K562 (cell line): ENCODE results near the gene RSRC1. TPM values are rescaled to one million over a fixed set of nuclear protein-coding genes. Genes with fewer than 3 reads are reported as not detected.

Source experiments
- ATAC-seq: fragments of 200-7000 bp; cut with Tn5 transposase; 3 replicates; pipeline ENCODE4 v1.9.1; 2020; ENCODE audit warnings: moderate library complexity
- BruUV-seq: library from RNA; stranded (reverse); fragments of 400-500 nt; replicated peaks from 2 replicates; lab custom pipeline; 2021; lab: Mats Ljungman, UMichigan
- CTCF ChIA-PET: fragments of 300-600 bp; formaldehyde crosslinking; extraction: SDS; loops from one replicate; lab custom pipeline; 2021; ENCODE audit warnings: low intra/inter-chr PET ratio; lab: Yijun Ruan, JAX
- POLR2A ChIA-PET: fragments of 300-600, 350-650 bp; sonication (Branson Sonifier 250); formaldehyde crosslinking; extraction: SDS; loops from one replicate; lab custom pipeline; 2021; ENCODE audit warnings: antibody characterized with exemption, inconsistent platforms; lab: Yijun Ruan, JAX
- DNase-seq, 4 experiments: peaks; one replicate each; pipeline versions ENCODE4 v3.0.0 to v3.0.0-alpha.2; 2011 to 2018; ENCODE audit warnings: low spot score in 3 of 4, mixed read lengths in 3 of 4; ENCODE audit errors: extremely low read depth in 1 of 4
- FAIRE-seq: peaks from 2 replicates; lab custom pipeline; 2011; peaks lifted over from hg19 to GRCh38; lab: Jason Lieb, UNC
- H2AFZ ChIP-seq: 2 replicates; pipeline ENCODE4 v1.6.0; 2011; ENCODE audit warnings: low read depth, low read length, control low read depth, inconsistent platforms
- H3K27ac ChIP-seq: fragments of 200-600 bp; 3 replicates; pipeline ENCODE4 v1.8.0; 2011; ENCODE audit warnings: low read depth, mild to moderate bottlenecking, control low read depth, inconsistent platforms, low read length, moderate library complexity, mixed read lengths; ENCODE audit errors: extremely low read depth
- H3K27me3 ChIP-seq, 2 experiments: fragments of 300-600 bp in 1 of 2; 2 replicates in 1 of 2; 3 replicates in 1 of 2; pipeline versions ENCODE4 v1.6.0 to v1.8.0; 2011; ENCODE audit warnings: inconsistent platforms in 2 of 2, low read length in 2 of 2, mild to moderate bottlenecking in 1 of 2, mixed read lengths in 1 of 2, moderate library complexity in 1 of 2; ENCODE audit not compliant: control insufficient read depth in 2 of 2, insufficient read depth in 2 of 2
- H3K36me3 ChIP-seq: fragments of 300-600 bp; 3 replicates; pipeline ENCODE4 v1.8.0; 2011; ENCODE audit warnings: mild to moderate bottlenecking, low read length, inconsistent platforms; ENCODE audit not compliant: control insufficient read depth, insufficient read depth
- H3K4me1 ChIP-seq, 2 experiments: fragments of 200-600 bp in 1 of 2; replicated peaks in 1 of 2; 2 replicates in 1 of 2; 3 replicates in 1 of 2; pipeline versions ENCODE4 v1.5.1 to v1.8.0; 2011; ENCODE audit warnings: inconsistent platforms in 2 of 2, low read length in 2 of 2, mild to moderate bottlenecking in 1 of 2, mixed read lengths in 1 of 2, moderate library complexity in 1 of 2; ENCODE audit not compliant: control insufficient read depth in 2 of 2, insufficient read depth in 2 of 2
- H3K4me2 ChIP-seq: 2 replicates; pipeline ENCODE4 v1.6.1; 2011; ENCODE audit warnings: low read length, control low read depth, inconsistent platforms, mixed read lengths; ENCODE audit not compliant: insufficient read depth
- H3K4me3 ChIP-seq: fragments of 200-600 bp; sonication (generic), shearing (Covaris generic); 2 replicates; pipeline ENCODE4 v1.5.1; 2016; ENCODE audit warnings: control low read depth, inconsistent platforms
- H3K79me2 ChIP-seq: fragments of 200-600 bp; 3 replicates; pipeline ENCODE4 v1.8.0; 2011; ENCODE audit warnings: low read length, inconsistent platforms; ENCODE audit not compliant: control insufficient read depth, insufficient read depth
- H3K9ac ChIP-seq, 2 experiments: 2 replicates each; pipeline versions ENCODE4 v1.6.0 to v1.6.1; 2011; ENCODE audit warnings: low read depth in 2 of 2, low read length in 2 of 2, control low read depth in 1 of 2, inconsistent platforms in 1 of 2, mild to moderate bottlenecking in 1 of 2, mixed read lengths in 1 of 2; ENCODE audit not compliant: insufficient read depth in 1 of 2
- H3K9me1 ChIP-seq: one replicate; pipeline ENCODE4 v1.6.0; 2011; ENCODE audit warnings: inconsistent platforms, mild to moderate bottlenecking, low read length, moderate library complexity; ENCODE audit not compliant: control insufficient read depth, insufficient read depth
- H3K9me3 ChIP-seq: replicated peaks from 2 replicates; pipeline ENCODE4 v1.5.1; 2011; ENCODE audit warnings: low read depth, low read length, inconsistent platforms; ENCODE audit not compliant: control insufficient read depth, insufficient read depth
- H4K20me1 ChIP-seq: replicated peaks from 2 replicates; pipeline ENCODE4 v1.6.1; 2011; ENCODE audit warnings: low read length, inconsistent platforms, mixed read lengths; ENCODE audit not compliant: control insufficient read depth, insufficient read depth
- BCOR ChIP-seq: fragments of 450-650 bp; IDR thresholded peaks from 2 replicates; pipeline ENCODE4 v1.6.1; 2016
- BRD4 ChIP-seq: fragments of 200-600 bp; sonication (generic); IDR thresholded peaks from 2 replicates; pipeline ENCODE4 v1.6.1; 2017; ENCODE audit warnings: inconsistent platforms
- BRF1 ChIP-seq: IDR thresholded peaks from 3 replicates; pipeline ENCODE4 v1.6.1; 2011; ENCODE audit warnings: borderline replicate concordance, mild to moderate bottlenecking; ENCODE audit not compliant: insufficient read length; ENCODE audit errors: extremely low read depth
- ID3 ChIP-seq, 2 experiments: fragments of 250-450 bp in 1 of 2; fragments of 450-650 bp in 1 of 2; sonication (Bioruptor Pico) in 1 of 2; IDR thresholded peaks; 2 replicates each; pipeline versions ENCODE4 v1.6.1 to v1.8.0; 2016 to 2021; ENCODE audit warnings: mild to moderate bottlenecking in 2 of 2, moderate library complexity in 2 of 2, missing compliant biosample characterization in 1 of 2, missing genetic modification characterization in 1 of 2
- JUN ChIP-seq, 2 experiments: sonication (generic) in 1 of 2; formaldehyde crosslinking in 1 of 2; IDR thresholded peaks; 2 replicates each; pipeline versions ENCODE4 v1.6.1 to v1.8.0; 2012 to 2022; ENCODE audit warnings: borderline replicate concordance in 2 of 2, mild to moderate bottlenecking in 2 of 2, improper control_type of control experiment in 1 of 2, low read depth in 1 of 2, low read length in 1 of 2, missing genetic modification reagents in 1 of 2
- KLF6 ChIP-seq: fragments of 250-450 bp; sonication (Bioruptor Pico); IDR thresholded peaks from 2 replicates; pipeline ENCODE4 v1.4.0; 2020; ENCODE audit warnings: mild to moderate bottlenecking, moderate library complexity, borderline replicate concordance
- POLR2A ChIP-seq: fragments of 450-650 bp; conservative IDR thresholded peaks from 2 replicates; pipeline ENCODE4 v1.6.1; 2016
- SP1 ChIP-seq: sonication (generic); formaldehyde crosslinking; IDR thresholded peaks from 2 replicates; pipeline ENCODE4 v1.8.1; 2022; ENCODE audit warnings: mild to moderate bottlenecking, missing genetic modification reagents
- XRCC4 ChIP-seq: IDR thresholded peaks from one replicate; pipeline ENCODE4 v1.6.1; 2011; ENCODE audit not compliant: insufficient read depth, insufficient read length; ENCODE audit errors: extremely low read depth
- ZBTB5 ChIP-seq: fragments of 450-650 bp; IDR thresholded peaks from 2 replicates; pipeline ENCODE4 v1.6.1; 2017; ENCODE audit warnings: antibody characterized with exemption
- ZNF699 ChIP-seq: fragments of 250-450 bp; sonication (Bioruptor Pico); IDR thresholded peaks from 2 replicates; pipeline ENCODE4 v1.8.0; 2021; ENCODE audit warnings: mild to moderate bottlenecking, moderate library complexity; ENCODE audit not compliant: insufficient replicate concordance
- WGBS: fragments of 100-300 bp; shearing (Covaris generic); methylation state at CpG from one replicate; pipeline ENCODE4 v1.1.6; 2016; ENCODE audit warnings: low coverage, mixed read lengths; ENCODE audit not compliant: insufficient coverage; ENCODE audit errors: missing lambda C conversion rate; 5-methylcytosine and 5-hydroxymethylcytosine counted together
- in situ Hi-C: fragments of 300-500 bp; cut with MboI; formaldehyde crosslinking; loops from 4 replicates; pipeline ENCODE4 v1.15.0; 2018; ENCODE audit warnings: inconsistent platforms, mixed read lengths
- intact Hi-C: fragments of 100-400 bp; cut with micrococcal nuclease; formaldehyde crosslinking; loops from 2 replicates; pipeline ENCODE4 v1.14.2; 2022
- polyA plus RNA-seq, 8 experiments: library from polyadenylated mRNA; depleted of rRNA in 4 of 8; stranded (reverse) in 5 of 8; unstranded in 3 of 8; fragments of >200 nt; fragmentation: Nextera tagmentation in 2 of 8; fragmentation: Illumina TruSeq in 1 of 8; extraction: Ambion mirVana in 2 of 8; extraction: Trizol in 1 of 8; gene quantifications; 2 replicates each; pipeline versions ENCODE4 v1.2.1 to v1.2.3, GENCODE V29; 2011 to 2014; ENCODE audit warnings: inconsistent platforms in 1 of 8, missing spikeins in 1 of 8
- total RNA-seq, 7 experiments: library from RNA; depleted of rRNA in 6 of 7; stranded (reverse); fragments of >200 nt in 6 of 7; fragmentation: Illumina TruSeq in 2 of 7; extraction: Trizol in 2 of 7; gene quantifications; 2 replicates each; pipeline versions ENCODE4 v1.2.1 to v1.2.3, GENCODE V29; 2011 to 2021; ENCODE audit warnings: low replicate concordance in 1 of 7
- TF ChIP-seq, protein P1 (sequence below): fragments of 450-650 bp; formaldehyde crosslinking; IDR thresholded peaks from 2 replicates; pipeline ENCODE4 v1.4.0; 2020; ENCODE audit warnings: mild to moderate bottlenecking

Gene RSRC1
- total and polyA plus RNA-seq, 9 of the 15 experiments (the other 6 are each of a cell fraction or from before 2014, with no cell fraction given) = 19.3 to 128 (median 75.5) TPM

DNA sequence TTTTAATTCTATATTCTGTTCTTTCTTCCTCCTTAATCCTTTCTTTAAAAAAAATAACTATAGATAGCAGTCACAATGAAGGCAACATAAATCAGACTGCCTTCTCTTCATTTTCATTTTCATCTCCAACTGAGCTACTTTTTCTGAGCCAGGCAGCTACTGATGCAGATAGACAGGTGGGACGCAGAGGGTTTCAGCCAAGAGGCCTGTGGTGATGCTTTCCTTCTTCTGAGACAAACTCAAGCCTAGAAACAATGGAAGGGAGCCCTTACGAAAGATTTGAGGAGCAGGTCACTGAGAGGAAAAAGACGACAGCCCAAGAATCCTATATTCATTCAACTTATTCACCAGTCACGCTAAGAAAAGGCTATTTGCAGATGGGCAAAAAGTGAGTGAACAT is 241.1 kb downstream of the RSRC1 start (continued):
- TF ChIP-seq, protein P1, sequence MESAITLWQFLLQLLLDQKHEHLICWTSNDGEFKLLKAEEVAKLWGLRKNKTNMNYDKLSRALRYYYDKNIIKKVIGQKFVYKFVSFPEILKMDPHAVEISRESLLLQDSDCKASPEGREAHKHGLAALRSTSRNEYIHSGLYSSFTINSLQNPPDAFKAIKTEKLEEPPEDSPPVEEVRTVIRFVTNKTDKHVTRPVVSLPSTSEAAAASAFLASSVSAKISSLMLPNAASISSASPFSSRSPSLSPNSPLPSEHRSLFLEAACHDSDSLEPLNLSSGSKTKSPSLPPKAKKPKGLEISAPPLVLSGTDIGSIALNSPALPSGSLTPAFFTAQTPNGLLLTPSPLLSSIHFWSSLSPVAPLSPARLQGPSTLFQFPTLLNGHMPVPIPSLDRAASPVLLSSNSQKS (CRISPR knock-in tag) = no peak
- TF ChIP-seq ID3 (CRISPR knock-in tag; IDR thresholded peaks at IDR 0.05) (no peak), ID3 (tag; IDR thresholded peaks at IDR 0.05) (no peak), SP1 (CRISPR knock-in tag) (no peak), BRD4 (no peak), BRF1 (no peak), XRCC4 (no peak)

DNA sequence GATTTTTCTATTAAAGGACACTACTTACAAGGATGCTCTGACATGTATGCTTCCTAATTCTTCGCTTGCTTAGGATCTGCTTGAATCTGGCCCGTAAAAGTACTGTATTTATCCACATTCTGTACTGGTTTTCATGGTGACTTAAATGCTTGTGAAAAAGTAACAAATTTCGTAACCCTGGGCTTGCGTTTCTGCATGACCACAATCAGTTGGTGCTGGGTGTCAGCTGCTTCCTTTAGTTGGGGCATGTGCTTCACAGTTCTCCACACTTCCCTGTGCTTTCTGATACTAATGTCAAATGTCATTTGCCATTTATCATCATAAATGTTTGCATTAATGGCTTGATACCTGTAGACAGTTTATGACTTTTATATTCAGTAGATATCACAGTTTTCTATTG is 242.7 kb downstream of the RSRC1 start:
- Histone ChIP-seq H3K4me2 (no peak overlapping the region), H3K36me3 (no peaks in the 10 kb centered on the region), H4K20me1 (no peaks in the 10 kb centered on the region), H3K4me1 (no peaks in the 10 kb centered on the region), H3K9me1 (no peaks in the 10 kb centered on the region), H3K4me3 (no peak overlapping the region), H3K9me3 (no peaks in the 10 kb centered on the region), H3K79me2 (no peaks in the 10 kb centered on the region), H2AFZ (no peak overlapping the region), H3K27ac (no peak overlapping the region), H3K27me3 (no peaks in the 10 kb centered on the region), H3K9ac (no peak overlapping the region)
- ATAC-seq (no peak), DNase-seq (no peak), FAIRE-seq (no peak)
- CTCF ChIA-PET = no interaction called here
- WGBS = 78% methylated on average over 4 of the region's 4 CpGs
- TF ChIP-seq JUN (IDR thresholded peaks at IDR 0.05; ENCODE audit: borderline replicate concordance, low read depth, low read length) (no peak), JUN (CRISPR knock-in tag; IDR thresholded peaks at IDR 0.05; ENCODE audit: borderline replicate concordance) (no peak), POLR2A (no peak), ZBTB5 (no peak), KLF6 (CRISPR knock-in tag) (no peak), ZNF699 (no peak), BCOR (no peak)
- POLR2A ChIA-PET = no interaction called here
- in situ Hi-C loops (no loop called here), intact Hi-C loops (no loop called here)
- no TSS peak for BruUV-seq
